Activated CD4-positive, alpha-beta T cell treated with anti-CD3 and anti-CD28 coated beads, Interleukin-2, amount 10 ng/mL, durations not matched to agents 7 days and 5 days (primary cell): ENCODE measurements around the gene TGFB3. TPM values are rescaled to one million over a fixed set of nuclear protein-coding genes. Genes with fewer than 3 reads are reported as not detected.
"Not testable (repeated sequence)": the region's sequence is repeated elsewhere in the genome, so short reads cannot be mapped to it uniquely, and the experiment has no call there.

Experiments used
- CTCF ChIA-PET: fragments of 350-600 bp; sonication (Branson Sonifier 250); formaldehyde crosslinking; loops from one replicate; lab custom pipeline; 2021; ENCODE audit warnings: antibody characterized with exemption; lab: Charles Lee
- POLR2A ChIA-PET: fragments of 350-600 bp; sonication (Branson Sonifier 250); formaldehyde crosslinking; loops from one replicate; lab custom pipeline; 2021; ENCODE audit warnings: antibody characterized with exemption; lab: Charles Lee
- DNase-seq: peaks from one replicate; pipeline ENCODE4 v3.0.0-alpha.2; 2020
- H3K27ac Mint-ChIP-seq: one replicate; pipeline ENCODE4 v1.8.0; 2021; ENCODE audit warnings: mild to moderate bottlenecking, moderate library complexity, mixed read lengths
- H3K27me3 Mint-ChIP-seq: one replicate; pipeline ENCODE4 v1.8.0; 2021; ENCODE audit warnings: mixed read lengths
- H3K36me3 Mint-ChIP-seq: one replicate; pipeline ENCODE4 v1.8.0; 2021; ENCODE audit warnings: low read depth, mixed read lengths
- H3K4me1 Mint-ChIP-seq: one replicate; pipeline ENCODE4 v1.8.0; 2021; ENCODE audit warnings: mixed read lengths
- H3K4me3 Mint-ChIP-seq: one replicate; pipeline ENCODE4 v1.8.0; 2021; ENCODE audit warnings: mild to moderate bottlenecking, moderate library complexity, mixed read lengths
- H3K9me3 Mint-ChIP-seq: one replicate; pipeline ENCODE4 v1.8.0; 2021; ENCODE audit warnings: mixed read lengths
- total RNA-seq, 2 experiments: library from RNA; stranded (reverse); gene quantifications; one replicate each; pipeline ENCODE4 v1.2.3, GENCODE V29; 2021

Gene TGFB3
- total RNA-seq, 2 experiments from 2014 or later, result 1.5 to 1.9 TPM

DNA sequence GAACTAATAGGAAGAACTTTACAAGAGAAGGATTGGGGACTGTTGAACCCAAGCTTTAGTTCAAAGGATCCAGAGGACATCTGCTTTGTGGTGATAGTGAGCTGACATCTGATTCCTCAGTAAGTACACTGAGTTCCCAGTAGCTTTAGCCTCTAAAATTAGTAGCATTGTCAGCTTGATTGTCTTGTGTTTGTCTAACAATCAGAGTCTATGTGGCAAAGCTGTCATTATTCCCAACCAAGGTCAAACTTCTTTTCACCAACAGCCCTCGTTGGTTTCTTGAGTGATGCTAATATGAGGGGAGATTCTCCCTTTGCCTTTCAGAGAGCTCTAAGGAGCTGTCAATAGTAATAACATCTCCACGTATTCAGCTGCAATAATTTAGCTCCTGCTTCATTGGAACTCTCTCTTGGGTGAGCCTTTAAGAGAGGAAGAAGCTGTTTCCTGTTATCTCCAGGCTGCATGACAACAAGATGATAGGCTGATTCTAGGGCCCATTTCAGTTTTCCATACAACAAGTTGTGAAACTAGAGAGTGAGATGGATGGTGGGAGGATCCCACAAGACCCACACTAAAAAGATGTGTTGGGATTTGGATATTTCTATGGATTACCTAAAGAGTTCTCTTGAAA is 46.7 kb downstream of the TGFB3 start:
- no peak overlapping the region for H3K27ac Mint-ChIP-seq
- H3K4me3 Mint-ChIP-seq, result no peak overlapping the region
- no peak for DNase-seq
- H3K9me3 Mint-ChIP-seq, result no peaks in the 10 kb centered on the region
- no peaks in the 10 kb centered on the region for H3K27me3 Mint-ChIP-seq
- peaks cover 3% of the 10 kb centered on the region for H3K4me1 Mint-ChIP-seq
- H3K36me3 Mint-ChIP-seq, result no peaks in the 10 kb centered on the region
- ChIA-PET CTCF (interaction anchor here (0.9 kb wide), 1 partner anchor 48 kb away, joined by 3 read pairs; no protein-coding TSS in a partner anchor), POLR2A (no interaction called here)

DNA sequence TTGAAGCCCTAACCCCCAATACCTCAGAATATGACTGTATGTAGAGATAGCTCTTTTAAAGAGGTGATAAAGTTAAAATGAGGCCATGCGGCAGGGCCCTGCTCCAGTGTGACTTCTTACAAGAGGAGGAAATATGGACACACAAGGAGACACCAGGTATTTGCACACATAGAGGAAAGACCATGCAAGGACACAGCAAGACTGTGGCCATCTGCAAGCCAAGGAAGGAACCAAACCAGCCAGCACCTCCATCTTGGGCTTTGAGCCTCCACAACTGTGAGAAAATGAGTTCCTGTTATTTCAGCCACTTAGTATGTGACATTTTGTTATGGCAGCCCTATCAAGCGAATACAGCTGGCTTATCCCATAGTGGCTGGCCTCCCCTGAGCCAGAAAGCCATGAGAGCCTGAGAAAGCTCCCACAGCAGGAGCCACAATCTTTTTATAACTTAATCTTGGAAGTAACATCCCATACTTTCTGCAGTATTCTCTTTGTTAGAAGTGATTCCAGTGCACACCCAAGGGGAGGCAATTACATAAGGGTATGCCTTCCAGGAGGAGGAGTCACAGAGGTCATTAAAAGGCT is 48.0 kb downstream of the TGFB3 start:
- Mint-ChIP-seq H3K27me3 (no peaks in the 10 kb centered on the region), H3K4me1 (peaks cover 3% of the 10 kb centered on the region), H3K27ac (no peak overlapping the region), H3K4me3 (no peak overlapping the region), H3K36me3 (no peaks in the 10 kb centered on the region), H3K9me3 (no peaks in the 10 kb centered on the region)
- ChIA-PET POLR2A (no interaction called here), CTCF (no interaction called here)
- DNase-seq, result no peak

DNA sequence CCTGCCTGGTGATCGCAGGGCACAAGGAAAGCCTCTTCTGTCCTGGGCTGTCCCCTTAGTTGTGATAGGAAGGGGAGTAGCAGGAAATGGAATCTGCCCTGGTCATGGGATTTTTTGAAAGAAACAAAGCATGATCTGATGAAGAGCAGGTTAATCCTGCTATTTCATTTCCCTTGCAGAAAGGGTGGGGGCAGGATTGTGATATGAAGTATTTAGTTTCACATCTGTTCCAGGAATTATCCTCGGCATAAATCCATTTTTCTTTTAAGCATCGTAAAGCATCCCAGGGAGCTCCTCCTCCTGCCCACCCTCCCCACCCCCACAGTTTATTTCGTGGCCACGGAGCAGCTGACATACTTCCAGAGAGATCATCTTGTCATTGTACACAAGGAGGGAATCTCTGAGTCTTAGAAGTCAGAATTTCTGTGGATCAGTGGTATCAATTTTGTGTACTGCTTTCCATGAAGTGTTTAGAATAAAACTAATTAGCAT is 53.1 kb downstream of the TGFB3 start:
- no peak for DNase-seq
- Mint-ChIP-seq H3K4me3 (no peak overlapping the region), H3K36me3 (peaks cover 3% of the 10 kb centered on the region), H3K4me1 (no peaks in the 10 kb centered on the region), H3K27ac (no peak overlapping the region), H3K27me3 (no peaks in the 10 kb centered on the region), H3K9me3 (no peaks in the 10 kb centered on the region)
- CTCF ChIA-PET, result no interaction called here
- POLR2A ChIA-PET, result no interaction called here

DNA sequence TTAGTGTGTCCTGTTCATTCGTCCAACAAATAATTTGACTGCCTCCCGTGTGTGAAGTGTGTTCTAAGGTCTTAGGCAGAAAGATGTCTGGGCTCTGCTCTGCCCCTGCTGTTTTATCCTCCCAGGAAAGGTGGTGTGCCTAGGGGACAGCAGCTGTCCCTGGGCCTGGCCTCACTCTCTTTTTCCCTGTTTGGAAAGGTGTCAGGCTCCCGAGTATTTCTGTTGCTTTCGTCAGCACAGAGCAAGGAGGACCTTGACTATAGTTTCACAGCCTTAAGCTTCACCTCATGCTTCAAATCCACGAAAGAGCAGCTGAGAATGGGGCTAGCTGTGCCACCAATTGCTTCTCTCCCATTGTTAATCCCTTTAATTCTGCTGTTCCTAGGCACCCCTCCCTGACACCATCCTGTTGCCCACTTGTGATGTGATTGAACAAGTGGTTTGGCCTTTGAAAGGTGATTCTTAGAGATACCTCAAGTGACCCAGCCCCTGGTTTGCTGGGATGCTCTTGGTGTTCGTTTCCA is 54.2 kb downstream of the TGFB3 start:
- ChIA-PET POLR2A (no interaction called here), CTCF (no interaction called here)
- H3K36me3 Mint-ChIP-seq, result peaks cover 3% of the 10 kb centered on the region
- no peak overlapping the region for H3K27ac Mint-ChIP-seq
- H3K4me1 Mint-ChIP-seq, result no peaks in the 10 kb centered on the region
- H3K4me3 Mint-ChIP-seq, result no peak overlapping the region
- H3K27me3 Mint-ChIP-seq, result no peaks in the 10 kb centered on the region
- H3K9me3 Mint-ChIP-seq, result no peaks in the 10 kb centered on the region
- no peak for DNase-seq

DNA sequence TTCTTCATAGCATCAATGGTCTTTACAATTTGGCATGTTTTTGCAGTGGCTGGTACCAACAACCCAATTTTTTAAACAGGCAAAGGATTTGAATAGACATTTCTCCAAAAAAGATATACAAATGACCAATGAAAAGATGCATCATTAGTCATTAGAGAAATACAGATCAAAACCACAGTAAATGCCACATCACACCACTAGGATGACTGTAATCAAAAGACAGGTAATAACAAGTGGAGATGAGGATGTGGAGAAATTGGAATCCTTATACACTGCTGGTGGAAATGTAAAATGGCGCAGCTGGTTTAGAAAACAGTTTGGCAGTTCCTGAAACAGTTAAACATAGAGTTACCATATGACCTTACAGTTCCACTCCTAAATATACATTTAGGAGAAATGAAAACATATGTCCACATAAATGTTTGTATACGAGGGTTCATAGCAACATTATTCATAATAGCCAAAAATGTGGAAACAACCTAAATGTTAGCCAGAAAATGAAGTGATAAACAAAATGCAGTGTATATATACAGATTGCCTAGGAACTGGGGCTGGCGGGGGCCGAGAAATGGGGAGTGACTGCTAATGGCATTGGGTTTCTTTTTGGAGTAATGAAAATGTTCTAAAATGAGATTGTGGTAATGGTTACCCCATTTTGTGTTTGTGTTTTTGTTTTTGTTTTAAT is 55.2 kb downstream of the TGFB3 start:
- Mint-ChIP-seq H3K4me3 (no peak overlapping the region), H3K27ac (no peak overlapping the region), H3K4me1 (no peaks in the 10 kb centered on the region), H3K36me3 (peaks cover 3% of the 10 kb centered on the region), H3K27me3 (no peaks in the 10 kb centered on the region), H3K9me3 (no peaks in the 10 kb centered on the region)
- DNase-seq, result no peak
- ChIA-PET POLR2A (no interaction called here), CTCF (no interaction called here)

DNA sequence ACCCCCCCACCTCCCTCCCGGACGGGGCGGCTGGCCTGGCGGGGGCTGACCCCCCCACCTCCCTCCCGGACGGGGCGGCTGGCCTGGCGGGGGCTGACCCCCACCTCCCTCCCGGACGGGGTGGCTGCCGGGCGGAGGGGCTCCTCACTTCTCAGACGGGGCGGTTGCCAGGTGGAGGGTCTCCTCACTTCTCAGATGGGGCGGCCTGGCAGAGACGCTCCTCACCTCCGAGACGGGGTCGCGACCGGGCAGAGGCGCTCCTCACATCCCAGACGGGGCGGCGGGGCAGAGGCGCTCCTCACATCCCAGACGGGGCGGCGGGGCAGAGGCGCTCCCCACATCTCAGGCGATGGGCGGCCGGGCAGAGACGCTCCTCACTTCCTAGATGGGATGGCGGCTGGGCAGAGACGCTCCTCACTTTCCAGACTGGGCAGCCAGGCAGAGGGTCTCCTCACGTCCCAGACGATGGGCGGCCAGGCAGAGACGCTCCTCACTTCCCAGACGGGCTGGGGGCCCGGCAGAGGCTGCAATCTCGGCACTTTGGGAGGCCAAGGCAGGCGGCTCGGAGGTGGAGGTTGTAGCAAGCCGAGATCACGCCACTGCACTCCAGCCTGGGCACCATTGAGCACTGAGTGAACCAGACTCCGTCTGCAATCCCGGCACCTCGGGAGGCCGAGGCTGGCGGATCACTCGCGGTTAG is 56.5 kb downstream of the TGFB3 start:
- H3K36me3 Mint-ChIP-seq, H3K4me3 Mint-ChIP-seq, DNase-seq, POLR2A ChIA-PET, H3K27ac Mint-ChIP-seq, H3K4me1 Mint-ChIP-seq, H3K9me3 Mint-ChIP-seq, H3K27me3 Mint-ChIP-seq, CTCF ChIA-PET: not testable (repeated sequence)

DNA sequence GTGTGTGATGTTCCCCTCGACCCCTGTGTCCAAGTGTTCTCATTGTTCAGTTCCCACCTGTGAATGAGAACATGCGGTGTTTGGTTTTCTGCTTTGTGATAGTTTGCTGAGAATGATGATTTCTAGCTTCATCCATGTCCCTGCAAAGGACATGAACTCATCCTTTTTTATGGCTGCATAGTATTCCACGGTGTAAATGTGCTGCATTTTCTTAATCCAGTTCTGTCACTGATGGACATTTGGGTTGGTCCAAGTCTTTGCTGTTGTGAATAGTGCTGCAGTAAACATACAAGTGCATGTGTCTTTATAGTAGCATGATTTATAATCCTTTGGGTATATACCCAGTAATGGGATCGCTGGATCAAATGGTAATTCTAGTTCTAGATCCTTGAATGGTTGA is 61.4 kb downstream of the TGFB3 start:
- DNase-seq, H3K9me3 Mint-ChIP-seq, CTCF ChIA-PET, H3K4me1 Mint-ChIP-seq, H3K27me3 Mint-ChIP-seq, H3K36me3 Mint-ChIP-seq, H3K4me3 Mint-ChIP-seq, POLR2A ChIA-PET, H3K27ac Mint-ChIP-seq: not testable (repeated sequence)

DNA sequence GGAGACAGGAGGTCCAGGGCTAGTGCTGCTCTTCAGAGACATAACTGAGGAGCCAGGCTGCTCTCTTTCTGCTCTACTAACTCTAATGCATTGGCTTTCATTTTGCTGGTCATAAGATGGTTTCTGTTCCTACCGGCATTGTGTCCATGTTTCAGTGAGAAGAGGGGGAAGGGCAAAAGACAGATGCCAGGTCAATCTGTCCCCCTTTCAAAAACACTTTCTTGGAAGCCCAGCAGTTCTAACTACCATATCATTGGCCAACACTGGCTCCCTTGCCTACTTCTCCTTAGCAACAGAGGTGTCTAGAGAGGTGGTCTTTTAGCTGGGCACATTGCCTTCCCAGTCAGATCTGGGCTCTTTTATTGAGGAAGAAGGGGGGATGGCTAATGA is 63.9 kb downstream of the TGFB3 start:
- ChIA-PET CTCF (no interaction called here), POLR2A (no interaction called here)

DNA sequence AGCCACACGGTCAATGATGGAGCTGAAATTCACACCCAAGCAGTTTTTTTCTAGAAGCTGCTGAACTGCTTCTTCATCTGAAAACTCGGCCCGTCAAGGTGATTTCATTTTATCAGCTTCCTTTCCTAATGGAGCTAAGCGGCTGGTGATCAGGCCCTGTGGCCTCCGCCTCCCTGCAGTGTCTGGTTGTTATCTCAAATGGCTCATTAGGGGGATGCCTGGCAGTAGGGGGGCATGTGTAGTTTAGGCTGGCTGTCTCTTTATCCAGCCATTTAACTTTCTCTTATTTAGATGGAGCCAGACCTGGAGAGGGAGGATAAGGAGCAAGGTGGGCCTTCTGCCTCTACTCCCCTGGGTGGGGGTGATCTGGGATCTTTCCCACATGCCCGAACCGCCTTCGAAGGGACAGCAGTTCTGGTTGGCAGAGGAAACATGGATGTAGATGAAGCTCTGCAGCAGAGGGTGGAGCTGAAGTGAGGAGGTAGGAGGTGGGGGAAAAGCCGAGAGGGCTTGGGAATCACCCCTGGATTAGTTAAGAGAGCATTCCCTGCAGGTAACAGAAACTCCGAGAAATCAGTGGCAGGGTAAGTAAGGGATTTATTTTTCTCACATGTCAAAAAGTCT is 64.4 kb downstream of the TGFB3 start:
- Mint-ChIP-seq H3K36me3 (peaks cover 4% of the 10 kb centered on the region), H3K27me3 (no peaks in the 10 kb centered on the region), H3K4me3 (no peak overlapping the region), H3K27ac (no peak overlapping the region), H3K9me3 (peaks cover 3% of the 10 kb centered on the region), H3K4me1 (no peaks in the 10 kb centered on the region)
- ChIA-PET CTCF (interaction anchor here (0.5 kb wide), 1 partner anchor 1324 kb away, joined by 3 read pairs; no protein-coding TSS in a partner anchor), POLR2A (no interaction called here)
- DNase-seq, result no peak

More for the DNA sequence above, 63.9 kb downstream of the TGFB3 start:
- peaks cover 4% of the 10 kb centered on the region for H3K36me3 Mint-ChIP-seq
- no peak for DNase-seq
- H3K9me3 Mint-ChIP-seq, result peaks cover 3% of the 10 kb centered on the region
- H3K4me1 Mint-ChIP-seq, result no peaks in the 10 kb centered on the region
- no peak overlapping the region for H3K4me3 Mint-ChIP-seq
- no peak overlapping the region for H3K27ac Mint-ChIP-seq
- no peaks in the 10 kb centered on the region for H3K27me3 Mint-ChIP-seq

DNA sequence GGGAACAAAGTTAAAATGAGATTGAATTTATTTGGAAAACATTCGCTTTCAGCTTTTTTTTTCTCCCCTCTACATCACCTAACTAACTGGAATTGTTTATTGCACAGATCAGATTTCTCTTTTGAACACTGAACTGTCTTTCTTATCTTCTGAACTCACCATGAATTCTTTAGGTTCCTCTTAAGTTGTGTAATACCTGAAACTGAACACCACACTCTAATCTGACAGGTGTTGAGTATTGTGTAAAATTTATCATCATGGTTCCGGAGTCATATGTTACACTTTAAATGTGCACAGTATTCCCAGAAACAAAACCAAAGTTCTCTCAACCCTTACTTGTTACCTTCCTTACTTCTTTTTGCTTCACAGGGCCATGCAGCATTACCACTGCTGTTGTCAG is 66.8 kb downstream of the TGFB3 start:
- ChIA-PET POLR2A (no interaction called here), CTCF (no interaction called here)
- Mint-ChIP-seq H3K36me3 (no peaks in the 10 kb centered on the region), H3K9me3 (no peaks in the 10 kb centered on the region), H3K4me1 (no peaks in the 10 kb centered on the region), H3K27me3 (no peaks in the 10 kb centered on the region), H3K4me3 (no peak overlapping the region), H3K27ac (no peak overlapping the region)
- no peak for DNase-seq

DNA sequence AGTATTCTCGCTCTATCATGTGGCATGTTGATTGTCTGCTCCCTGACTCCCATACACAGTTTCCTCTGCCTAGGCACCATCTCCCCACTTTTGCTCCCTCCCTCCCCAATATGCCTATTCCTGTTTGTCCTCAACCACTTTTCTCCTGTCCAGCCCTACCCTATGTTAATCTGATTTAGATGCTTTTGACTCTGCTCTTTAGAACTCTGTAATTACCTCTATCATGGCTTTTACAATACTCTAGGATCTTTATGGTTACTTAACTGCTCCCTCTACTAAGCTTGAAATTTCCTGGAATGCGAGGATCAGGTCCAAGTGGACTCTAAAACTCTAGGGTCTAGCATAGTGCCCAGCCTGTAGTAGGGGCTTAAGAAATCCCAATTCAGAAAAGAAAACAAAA is 68.6 kb downstream of the TGFB3 start:
- ChIA-PET POLR2A (no interaction called here), CTCF (no interaction called here)
- no peaks in the 10 kb centered on the region for H3K36me3 Mint-ChIP-seq
- DNase-seq, result no peak
- no peaks in the 10 kb centered on the region for H3K27me3 Mint-ChIP-seq
- no peak overlapping the region for H3K4me3 Mint-ChIP-seq
- no peaks in the 10 kb centered on the region for H3K4me1 Mint-ChIP-seq
- H3K9me3 Mint-ChIP-seq, result no peaks in the 10 kb centered on the region
- no peak overlapping the region for H3K27ac Mint-ChIP-seq

DNA sequence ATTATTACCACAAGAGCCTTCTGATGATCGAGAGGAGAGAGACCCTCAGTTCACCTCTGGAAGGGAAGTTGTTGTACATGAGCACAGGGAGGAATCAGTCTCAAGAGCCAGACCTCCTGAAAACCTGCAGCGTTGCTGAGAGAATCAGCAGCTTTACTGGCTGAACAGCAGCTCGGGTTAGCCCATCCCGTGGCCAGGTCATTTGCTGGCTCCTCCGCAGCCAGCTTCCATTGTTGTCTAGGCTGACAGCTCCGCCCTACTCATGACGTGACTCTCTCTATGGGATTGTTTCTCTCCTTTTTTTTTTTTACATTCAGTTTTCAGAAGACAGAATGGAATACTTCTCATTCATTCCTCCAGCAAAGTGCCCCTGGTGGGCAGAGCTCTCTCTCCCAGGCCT is 69.9 kb downstream of the TGFB3 start:
- no peaks in the 10 kb centered on the region for H3K36me3 Mint-ChIP-seq

More for the DNA sequence above, 69.9 kb downstream of the TGFB3 start:
- ChIA-PET CTCF (no interaction called here), POLR2A (no interaction called here)
- no peaks in the 10 kb centered on the region for H3K9me3 Mint-ChIP-seq
- H3K27ac Mint-ChIP-seq, result no peak overlapping the region
- DNase-seq, result no peak
- H3K4me3 Mint-ChIP-seq, result no peak overlapping the region
- no peaks in the 10 kb centered on the region for H3K27me3 Mint-ChIP-seq
- H3K4me1 Mint-ChIP-seq, result no peaks in the 10 kb centered on the region
